ENCODE data around the gene ADAMTS14.
"Not testable (repeated sequence)": the region's sequence is repeated elsewhere in the genome, so short reads cannot be mapped to it uniquely, and the experiment has no call there.

The ADAMTS14 gene

DNA sequence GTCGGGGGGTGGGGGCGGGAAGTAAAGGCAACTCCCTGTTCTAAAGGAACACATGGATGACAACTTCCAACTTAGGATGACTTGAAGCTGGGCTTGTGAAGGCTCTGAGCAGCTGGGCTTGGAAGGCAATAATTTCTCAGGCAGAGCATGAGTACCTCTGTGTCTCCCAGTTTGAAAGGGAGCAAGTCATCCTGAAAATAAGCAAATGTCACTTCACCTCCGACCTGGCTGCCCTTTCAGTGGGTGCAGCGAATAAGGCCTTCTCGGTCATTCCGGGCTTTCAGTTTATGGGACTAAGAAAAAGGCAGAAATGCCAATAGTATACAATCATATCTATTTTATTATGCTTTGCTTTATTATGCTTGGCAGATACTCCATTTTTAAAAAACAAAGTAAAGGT is 15.3 kb upstream of the ADAMTS14 start:
- DNase-seq (ENCODE audit: low read depth in 1 of 2, low spot score in 1 of 2) = no peak

DNA sequence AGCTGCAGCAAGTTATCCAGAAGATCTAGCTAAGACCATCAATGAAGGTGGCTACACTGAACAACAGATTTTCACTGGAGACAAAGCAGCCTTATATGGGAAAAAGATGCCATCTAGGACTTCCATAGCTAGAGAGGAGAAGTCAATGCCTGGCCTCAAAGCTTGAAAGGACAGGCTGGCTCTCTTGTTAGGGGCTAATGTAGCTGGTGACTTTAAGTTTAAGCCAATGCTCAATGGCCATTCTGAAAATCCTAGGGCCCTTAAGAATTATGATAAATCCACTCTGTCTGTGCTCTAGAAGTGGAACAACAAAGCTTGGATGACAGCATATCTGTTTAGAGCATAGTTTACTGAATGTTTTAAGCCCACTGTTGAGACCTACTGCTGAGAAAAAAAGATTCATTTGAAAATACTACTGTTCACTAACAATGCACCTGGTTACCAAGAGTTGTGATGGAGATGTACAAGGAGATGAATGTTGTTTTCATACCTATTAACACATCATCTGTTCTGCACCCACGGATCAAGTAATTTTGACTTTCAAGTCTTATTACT is 13.6 kb upstream of the ADAMTS14 start:
- DNase-seq (ENCODE audit: low read depth in 1 of 2, low spot score in 1 of 2) = no peak

DNA sequence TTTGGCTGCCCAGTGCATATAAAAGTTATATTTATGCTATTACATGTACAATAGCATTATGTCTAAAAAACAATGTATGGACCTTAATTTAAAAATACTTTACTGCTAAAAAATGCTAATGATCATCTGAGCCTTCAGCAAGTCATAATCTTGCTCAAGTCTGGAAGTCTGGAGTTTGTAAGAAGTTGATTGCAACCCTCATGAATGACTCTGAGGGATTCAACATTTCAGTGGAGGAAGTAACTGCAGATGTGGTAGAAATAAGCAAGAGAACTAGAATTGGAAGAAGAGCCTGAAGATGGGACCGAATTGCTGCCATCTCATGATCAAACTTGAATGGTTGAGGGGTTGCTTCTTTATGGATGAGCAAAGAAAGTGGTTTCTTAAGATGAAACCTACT is 13.0 kb upstream of the ADAMTS14 start:
- no peak for DNase-seq (ENCODE audit: low read depth in 1 of 2, low spot score in 1 of 2)

DNA sequence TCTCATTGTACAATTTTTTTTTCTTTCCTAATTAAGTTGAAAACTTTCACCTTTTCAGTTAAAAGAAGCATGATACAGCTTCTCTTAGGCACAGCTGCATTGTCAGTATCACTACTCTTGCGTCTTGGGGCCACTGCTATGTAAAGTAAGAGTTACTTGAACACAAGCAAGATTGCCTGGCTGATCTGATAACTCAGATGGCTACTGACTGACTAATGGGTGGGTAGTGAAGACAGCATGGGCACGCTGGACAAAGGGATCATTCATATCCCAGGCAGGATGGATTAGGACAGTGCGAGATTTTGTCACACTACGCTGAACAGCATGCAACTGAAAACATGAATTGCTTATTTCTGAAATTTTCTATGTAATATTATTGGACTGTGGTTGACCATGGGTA is 11.6 kb upstream of the ADAMTS14 start:
- no peak for DNase-seq (ENCODE audit: low read depth in 1 of 2, low spot score in 1 of 2)

DNA sequence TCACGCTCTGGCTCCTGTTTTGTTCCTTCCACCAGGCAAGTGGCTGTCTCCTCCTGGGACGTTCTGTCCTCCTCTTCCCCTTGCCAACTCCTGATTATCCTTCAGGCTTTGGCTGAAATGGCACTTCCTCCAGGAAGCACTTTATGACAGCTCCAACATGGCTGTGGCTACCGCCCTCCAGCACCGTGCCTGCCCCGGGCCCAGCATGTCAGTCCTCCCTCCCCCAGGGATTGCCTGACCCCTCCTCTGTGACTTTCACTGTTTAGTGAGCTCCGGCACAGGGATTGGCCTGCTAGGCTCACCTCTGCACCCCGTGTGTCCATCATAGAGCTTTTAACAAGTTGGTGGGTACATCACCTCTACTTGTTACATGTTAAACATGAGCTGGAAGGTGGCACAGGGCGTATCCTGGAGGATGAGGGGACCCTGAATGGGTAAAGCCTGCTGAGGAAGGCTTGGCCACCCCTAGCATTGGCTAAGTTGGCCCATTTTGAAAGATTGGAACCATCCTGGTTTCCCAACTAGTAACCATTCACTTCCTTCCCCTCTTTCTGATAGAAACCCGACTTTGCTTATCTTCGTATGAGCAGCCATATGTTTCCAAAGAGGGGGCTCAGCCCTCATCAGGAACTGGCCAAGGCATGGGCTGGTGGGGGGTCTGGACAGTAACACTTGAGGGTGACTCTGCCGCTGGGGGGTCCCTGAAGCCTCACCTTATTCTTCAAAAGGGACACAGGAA is 10.5 kb upstream of the ADAMTS14 start:
- no peak for DNase-seq (ENCODE audit: low read depth in 1 of 2, low spot score in 1 of 2)

DNA sequence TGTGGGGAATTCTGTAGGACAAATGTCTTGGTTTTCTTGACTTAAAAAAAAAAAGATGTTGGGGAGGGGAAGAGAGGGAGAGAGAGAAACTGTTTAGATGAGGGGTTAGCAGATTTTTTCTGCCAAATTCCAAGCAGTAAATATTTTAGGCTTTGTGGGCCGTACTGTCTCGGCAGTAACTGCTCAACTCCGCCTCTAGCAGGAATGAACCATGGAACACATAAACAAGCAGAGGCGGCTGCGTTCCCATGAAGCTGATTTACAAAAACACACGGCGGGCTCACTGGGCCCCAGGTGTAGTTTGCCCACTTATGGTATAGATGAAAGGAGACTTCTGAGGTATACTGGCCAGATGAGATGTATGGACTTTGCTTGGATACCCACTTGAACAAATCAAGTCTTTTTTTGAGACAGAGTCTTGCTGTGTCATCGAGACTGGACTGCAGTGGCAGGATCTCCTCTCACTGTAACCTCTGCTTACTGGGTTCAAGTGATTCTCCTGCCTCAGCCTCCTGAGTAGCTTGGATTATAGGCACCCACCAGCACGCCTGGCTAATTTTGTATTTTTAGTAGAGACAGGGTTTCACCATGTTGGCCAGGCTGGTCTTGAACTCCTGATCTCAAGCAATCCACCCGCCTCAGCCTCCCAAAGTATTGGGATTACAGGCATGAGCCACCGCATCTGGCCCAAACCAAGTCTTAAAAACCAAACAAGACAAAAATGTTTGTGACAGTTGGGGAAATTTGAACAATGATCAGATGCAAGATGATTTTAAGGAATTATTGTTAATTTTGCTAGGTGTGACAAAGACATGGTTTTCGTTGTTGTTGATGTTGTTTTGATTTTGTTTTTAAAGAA is 9.7 kb upstream of the ADAMTS14 start:
- no peak for DNase-seq (ENCODE audit: low read depth in 1 of 2, low spot score in 1 of 2)

DNA sequence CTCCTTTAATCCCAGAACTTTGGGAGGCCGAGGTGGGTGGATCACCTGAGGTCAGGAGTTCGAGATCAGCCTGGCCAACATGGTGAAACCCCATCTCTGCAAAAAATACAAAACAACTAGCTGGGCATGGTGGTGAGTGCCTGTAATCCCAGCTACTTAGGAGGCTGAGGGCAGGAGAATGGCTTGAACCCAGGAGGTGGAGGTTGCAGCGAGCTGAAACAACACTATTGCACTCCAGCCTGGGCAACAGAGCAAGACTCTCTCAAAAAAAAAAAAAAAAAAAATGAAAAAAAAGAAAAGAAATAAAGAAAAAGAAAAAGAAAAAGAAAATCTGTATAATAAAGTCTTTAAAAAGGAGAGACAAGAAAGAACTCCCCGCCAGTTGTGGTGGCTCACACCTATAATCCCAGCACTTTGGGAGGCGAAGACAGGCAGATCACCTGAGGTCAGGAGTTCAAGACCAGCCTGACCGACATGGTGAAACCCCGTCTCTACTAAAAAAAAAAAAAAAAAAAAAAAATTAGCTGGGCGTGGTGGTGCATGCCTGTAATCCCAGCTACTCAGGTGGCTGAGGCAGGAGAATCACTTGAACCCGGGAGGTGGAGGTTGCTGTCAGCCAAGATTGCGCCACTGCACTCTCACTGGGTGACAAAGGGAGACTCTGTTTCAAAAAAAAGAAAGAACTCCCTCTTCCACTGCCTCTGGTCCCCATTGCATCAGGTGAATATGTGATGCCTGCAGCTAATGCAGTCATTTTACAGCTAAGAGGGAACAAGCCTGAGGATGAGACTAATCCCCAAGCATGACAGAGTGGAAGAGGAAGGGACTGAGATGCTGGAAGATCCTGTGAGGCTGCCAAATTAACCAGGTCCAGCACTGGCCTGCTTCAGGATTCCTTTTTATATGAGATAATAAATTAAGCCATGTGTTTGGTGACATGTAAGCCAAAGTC is 8.6 kb upstream of the ADAMTS14 start:
- DNase-seq (ENCODE audit: low read depth in 1 of 2, low spot score in 1 of 2) = not testable (repeated sequence)

DNA sequence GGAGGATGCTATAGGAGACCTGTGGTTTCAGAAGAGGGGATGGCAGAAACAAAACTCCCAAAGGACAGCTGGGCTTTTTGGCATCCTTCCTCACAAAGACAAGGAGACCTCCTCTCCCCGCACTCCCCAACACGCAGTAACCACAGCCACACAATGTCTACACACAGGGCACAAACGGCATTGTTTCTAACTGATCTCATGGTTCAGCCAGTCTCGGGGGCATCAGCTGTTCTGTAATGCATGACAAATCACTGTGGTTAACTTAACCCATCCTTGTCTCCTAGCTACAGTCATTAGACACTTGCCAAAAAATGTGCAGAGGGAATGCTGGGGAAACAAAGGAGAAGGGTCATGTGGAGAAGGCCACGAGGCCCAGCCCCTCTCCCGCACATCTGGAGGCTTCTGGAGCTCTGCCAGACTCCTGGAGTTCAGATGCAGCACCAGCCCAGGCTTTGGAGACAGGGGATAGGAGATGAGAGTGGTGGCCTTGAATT is 7.6 kb upstream of the ADAMTS14 start:
- no peak for DNase-seq (ENCODE audit: low read depth in 1 of 2, low spot score in 1 of 2)

DNA sequence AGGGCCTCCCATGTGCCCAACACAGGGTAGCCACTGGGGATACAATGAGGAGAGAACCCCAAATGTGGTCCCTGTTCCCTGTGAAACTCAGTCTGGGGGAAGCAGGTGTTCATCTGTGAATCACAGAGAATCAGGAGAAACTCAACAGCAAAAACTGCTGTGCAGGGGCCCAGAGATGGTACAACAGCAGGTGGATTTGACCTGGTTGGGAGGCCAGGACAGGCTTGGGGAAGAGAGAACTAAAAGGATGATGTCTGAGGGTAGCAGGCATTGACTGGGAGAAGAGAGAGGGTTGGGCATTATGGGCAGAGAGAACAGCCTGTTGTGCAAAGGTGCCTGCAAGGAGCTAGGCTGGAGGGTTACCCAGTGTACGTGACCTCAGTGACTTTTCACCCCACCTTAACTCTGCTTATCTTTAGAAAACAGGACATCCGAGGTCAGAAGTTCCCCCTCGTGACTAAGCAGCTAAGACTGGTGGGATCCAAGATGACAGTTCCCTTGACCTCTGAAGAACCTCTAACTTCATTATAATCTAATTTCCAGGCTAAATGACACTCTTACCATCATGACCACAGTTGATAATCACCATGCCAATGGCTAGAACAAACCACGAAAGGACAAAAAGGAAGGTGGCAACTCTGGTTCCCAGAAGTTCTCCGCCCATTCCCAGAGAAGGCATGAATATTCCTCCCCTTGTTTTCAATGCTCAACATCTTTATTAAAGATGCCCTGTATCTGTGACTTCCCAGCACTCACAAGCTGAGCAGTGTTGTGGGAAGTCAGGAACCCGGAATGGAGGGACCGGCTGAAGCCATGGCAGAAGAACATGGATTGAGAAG is 5.1 kb upstream of the ADAMTS14 start:
- no peak for DNase-seq (ENCODE audit: low read depth in 1 of 2, low spot score in 1 of 2)

DNA sequence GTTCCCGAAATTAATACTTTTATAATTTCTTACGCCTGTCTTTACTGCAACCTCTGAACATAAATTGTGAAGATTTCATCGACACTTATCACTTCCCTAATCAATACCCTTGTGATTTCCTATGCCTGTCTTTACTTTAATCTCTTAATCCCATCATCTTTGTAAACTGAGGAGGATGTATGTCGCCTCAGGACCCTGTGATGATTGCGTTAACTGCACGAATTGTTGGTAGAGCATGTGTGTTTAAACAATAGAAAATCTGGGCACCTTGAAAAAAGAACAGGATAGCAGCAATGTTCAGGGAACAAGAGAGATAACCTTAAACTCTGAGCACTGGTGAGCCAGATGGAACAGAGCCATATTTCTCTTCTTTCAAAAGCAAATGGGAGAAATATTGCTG is 4.5 kb upstream of the ADAMTS14 start:
- not testable (repeated sequence) for DNase-seq (ENCODE audit: low read depth in 1 of 2, low spot score in 1 of 2)

DNA sequence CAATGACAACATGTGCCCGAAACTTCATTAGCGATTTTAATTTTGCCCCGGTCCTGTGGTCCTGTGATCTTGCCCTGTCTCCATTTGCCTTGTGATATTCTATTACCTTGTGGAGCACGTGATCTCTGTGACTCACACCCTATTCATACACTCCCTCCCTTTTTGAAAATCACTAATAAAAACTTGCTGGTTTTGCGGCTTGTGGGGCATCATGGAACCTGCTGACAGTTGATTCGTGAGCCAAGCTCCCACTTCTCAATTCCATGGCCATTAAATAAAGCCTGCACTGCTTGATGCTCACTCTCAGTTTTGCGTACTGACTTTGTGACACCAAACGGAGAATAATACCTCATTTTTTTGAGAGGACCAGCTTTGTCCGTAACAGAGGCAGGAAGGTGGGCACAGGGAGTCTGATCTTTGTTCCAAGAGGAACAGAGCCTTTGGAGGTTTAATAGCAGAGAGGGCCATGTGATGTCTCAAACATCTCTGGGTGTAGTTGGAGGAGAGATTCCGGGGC is 3.8 kb upstream of the ADAMTS14 start:
- no peak for DNase-seq (ENCODE audit: low read depth in 1 of 2, low spot score in 1 of 2)

DNA sequence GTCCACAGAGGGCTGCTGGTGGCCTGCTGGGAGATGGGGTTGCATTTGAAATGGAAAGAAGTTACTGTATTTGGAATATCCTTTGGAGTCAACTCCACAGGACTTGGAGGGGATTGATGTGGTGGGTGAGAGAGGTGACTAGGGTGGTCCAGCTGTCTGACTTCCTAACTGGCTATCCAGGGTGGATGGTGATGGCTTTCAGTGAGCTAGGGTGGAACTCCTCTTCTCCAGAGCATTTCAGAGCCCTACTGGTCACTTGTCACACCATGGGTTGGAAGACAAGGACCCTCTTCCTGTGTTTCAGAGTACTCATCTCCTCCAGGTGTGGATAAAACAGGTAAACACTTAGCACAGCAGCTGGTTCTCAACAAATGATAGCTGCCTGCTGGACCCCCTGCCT is 3.3 kb upstream of the ADAMTS14 start:
- DNase-seq (ENCODE audit: low read depth in 1 of 2, low spot score in 1 of 2) = no peak

DNA sequence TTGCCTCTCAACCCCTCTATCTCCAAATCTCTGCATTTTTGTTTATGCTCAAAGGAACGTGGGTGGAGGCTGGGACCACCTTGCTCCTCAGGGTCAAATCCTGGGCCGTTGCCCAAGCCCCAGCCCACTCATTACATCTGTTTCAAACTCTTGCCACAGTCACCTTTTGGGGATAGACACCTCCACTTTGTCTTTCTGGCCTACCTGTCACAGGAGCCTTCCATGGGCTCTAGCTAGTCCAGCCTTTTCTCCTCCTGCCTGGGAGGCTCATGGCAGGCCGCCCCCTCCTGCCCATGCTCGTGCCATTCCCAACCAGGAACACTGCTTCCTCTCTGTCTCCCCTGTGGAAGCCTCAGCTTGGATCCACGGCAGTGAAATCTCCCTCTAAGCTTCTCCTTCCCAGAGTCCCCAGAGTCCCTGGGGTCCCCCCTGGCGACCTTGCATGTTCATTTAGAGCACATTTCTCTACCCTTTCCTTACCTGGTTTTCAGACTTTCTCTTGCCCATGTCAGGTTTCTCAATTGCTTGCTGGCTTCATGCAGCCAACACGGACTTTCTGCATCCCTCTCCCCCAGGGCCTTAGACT is 2.5 kb upstream of the ADAMTS14 start:
- no peak for DNase-seq (ENCODE audit: low read depth in 1 of 2, low spot score in 1 of 2)

DNA sequence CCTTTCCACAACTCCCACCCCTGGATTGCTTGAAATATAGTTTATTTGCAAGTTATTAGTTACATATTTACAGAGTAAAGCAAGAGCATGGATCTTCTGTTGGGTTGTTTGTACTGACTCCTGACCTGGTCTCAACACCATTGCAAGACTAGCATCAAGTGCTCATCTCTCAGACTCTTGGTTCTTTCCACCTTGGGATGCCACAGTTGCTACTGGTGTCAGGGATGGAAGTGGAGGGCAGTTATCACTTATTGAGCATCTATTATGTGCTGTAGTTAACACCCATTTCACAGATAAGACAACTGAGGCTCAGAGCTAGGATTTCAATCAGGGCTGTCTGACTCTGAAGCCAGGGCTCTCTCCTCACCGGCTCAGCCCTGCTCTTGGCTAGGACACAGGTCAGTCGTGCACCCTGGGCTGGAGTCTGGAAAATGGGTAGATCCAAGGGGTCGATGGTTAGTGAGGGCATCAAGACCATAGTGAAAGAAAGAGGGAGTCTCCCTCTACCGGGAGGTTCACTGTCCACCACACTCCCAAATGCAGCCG is 614 bp upstream of the ADAMTS14 start:
- DNase-seq (ENCODE audit: low read depth in 1 of 2, low spot score in 1 of 2) = no peak

DNA sequence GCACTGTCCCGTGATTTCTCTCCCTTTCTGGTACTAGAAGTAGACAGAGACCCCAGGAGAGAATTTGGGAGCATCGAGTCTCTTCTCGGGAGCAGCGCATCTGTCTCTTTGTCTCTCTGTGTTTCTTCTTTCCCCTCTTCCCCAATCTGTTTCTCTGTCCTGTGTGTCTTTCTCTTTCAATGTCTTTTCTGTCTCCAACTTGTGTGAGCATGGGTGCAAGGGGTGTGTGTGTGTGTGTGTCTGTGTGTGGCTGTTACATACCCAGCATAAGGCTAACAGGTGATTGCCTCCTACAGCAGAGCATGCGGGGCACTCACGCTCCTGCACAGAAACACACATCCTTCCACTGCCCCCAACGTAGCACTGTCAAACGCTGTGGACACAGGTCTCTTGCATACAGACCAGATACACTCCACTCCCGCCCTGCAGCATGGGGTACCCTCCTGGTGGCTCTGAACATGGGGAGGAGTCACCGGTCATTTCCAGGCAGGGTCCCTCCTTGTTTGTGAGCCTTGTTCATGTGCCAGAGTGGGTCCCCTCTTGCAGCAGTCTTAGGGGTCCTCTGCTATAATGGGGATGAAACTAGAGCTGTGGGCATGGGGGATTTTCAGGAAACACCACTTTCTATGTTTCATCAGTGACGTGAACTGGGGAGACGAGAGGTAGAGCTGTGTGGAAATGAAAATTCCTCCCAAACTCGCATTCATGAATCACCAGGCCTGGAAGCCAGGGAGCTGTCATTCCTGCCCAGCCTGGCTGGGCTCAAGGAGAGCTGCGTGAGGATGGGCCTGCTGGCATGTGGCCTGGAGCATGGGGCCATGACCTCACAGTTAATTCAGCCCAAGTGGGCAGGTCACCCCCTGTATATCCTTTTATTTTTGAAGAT is 980 bp downstream of the ADAMTS14 start:
- no peak for DNase-seq (ENCODE audit: low read depth in 1 of 2, low spot score in 1 of 2)

DNA sequence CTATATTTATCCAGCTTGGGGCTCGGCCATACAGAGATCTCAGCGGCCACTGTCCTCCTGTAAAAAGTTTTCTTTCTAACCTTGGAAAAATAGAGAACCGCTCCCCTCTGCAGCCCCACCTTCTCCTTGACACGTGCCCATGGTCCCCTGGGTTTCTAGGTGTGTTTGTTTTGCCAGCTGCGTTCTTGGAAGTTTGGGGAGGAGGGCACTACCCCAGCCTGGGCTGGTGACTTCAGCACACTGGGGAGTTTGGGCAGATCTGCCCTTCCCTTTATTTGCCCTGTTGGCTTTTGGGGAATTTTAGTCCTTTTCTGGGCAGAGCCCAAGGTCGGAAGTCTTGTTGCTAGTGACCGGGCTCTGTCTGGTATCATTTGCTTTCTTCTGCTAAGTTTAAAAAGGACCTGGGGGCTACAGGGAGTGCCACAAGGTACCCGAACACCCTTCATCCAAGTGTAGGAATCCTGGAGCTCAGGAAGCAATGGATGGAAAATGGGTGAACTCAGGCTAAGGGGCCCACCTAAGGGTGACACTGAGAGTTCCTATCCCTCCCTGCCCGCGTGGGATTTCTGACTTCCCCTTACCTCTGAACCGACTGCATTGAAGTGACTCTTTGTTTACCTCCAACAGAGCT is 1.7 kb downstream of the ADAMTS14 start:
- no peak for DNase-seq (ENCODE audit: low read depth in 1 of 2, low spot score in 1 of 2)

DNA sequence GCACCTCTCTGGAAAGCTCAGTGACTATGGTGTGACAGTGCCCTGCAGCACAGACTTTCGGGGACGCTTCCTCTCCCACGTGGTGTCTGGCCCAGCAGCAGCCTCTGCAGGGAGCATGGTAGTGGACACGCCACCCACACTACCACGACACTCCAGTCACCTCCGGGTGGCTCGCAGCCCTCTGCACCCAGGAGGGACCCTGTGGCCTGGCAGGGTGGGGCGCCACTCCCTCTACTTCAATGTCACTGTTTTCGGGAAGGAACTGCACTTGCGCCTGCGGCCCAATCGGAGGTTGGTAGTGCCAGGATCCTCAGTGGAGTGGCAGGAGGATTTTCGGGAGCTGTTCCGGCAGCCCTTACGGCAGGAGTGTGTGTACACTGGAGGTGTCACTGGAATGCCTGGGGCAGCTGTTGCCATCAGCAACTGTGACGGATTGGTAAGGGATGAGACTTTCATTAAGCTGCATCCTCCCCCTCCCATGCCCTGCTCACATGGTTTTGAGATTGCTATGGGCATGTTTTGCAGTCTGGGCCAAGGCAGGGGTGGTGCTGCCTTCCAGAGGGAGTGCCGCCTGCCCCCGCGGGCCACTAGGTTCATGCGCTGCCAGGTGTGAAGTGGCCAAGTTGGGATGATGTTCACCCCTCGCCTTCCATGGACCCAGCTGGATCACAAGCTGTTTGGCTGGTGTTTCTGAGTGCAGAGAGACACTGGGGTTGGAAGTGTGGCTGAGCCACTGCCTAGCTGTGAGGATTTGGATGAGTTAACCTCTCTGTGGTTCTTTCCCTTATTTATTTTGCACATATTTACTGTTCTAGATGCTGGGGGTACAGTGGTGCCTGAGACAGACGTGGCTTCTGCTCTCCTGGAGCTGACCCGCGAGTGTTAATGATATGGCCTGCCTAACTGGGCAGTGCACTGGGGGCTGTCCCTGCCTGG is 2.5 kb downstream of the ADAMTS14 start:
- DNase-seq (ENCODE audit: low read depth in 1 of 2, low spot score in 1 of 2) = no peak
